AG09309 (cell line): ENCODE data around the gene RASSF6.
"Not testable (repeated sequence)": the region's sequence is repeated elsewhere in the genome, so short reads cannot be mapped to it uniquely, and the experiment has no call there.

Source experiments
- DNase-seq: peaks from one replicate; pipeline ENCODE4 v3.0.0-alpha.2; 2010; ENCODE audit warnings: low read depth
- H3K4me3 ChIP-seq: 2 replicates; pipeline ENCODE4 v1.5.1; 2011; ENCODE audit warnings: mild to moderate bottlenecking, low read depth, low read length, moderate library complexity; ENCODE audit not compliant: control insufficient read depth
- TF ChIP-seq, protein P1 (sequence below): IDR thresholded peaks from 2 replicates; pipeline ENCODE4 v1.5.1; 2011; ENCODE audit warnings: mild to moderate bottlenecking, low read depth, low read length, inconsistent platforms; ENCODE audit not compliant: insufficient read depth, control insufficient read depth; ENCODE audit errors: missing control alignments

RASSF6 gene, protein sequence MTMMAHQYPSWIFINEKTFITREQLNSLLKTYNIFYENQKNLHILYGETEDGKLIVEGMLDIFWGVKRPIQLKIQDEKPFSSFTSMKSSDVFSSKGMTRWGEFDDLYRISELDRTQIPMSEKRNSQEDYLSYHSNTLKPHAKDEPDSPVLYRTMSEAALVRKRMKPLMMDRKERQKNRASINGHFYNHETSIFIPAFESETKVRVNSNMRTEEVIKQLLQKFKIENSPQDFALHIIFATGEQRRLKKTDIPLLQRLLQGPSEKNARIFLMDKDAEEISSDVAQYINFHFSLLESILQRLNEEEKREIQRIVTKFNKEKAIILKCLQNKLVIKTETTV

DNA sequence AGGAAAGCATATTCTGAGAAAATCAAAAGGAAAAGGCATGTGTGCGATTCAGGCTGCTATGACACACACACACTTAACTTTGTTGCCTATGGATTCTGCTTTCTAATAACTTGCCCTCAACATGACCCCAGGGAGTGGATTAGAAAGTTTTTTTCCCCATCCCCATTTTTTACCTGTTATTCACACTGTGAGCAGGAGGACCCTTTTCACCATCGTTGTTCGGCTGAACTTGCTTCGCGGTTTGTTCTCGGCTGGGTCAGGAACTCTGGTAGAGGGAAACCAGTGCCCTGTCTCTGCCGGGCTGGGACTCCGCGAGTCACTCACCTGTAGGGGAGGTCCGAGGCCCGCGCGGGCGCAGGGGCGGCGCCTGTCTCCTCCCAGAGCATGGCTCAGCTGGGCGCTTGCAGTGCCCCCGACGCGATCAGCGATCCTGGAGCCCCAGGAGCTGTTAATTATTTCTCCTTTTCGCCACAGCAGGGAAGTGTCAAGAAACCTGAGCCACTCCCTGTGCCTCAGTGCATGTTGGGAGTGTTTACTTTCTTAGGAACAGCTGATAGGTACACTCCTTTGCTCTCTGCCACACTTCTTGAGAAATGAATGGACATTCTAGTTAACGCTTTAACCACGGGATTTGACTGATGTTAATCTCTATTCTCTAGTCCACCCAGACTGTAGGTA, at the start of gene RASSF6:
Gene RASSF6, minus strand, starts transcription at position 322 of the 678 bp plus-strand sequence. CDS start 8,641 bp downstream, outside the sequence.
- no peak for DNase-seq
- H3K4me3 ChIP-seq = no peak within 1 kb of the TSS
- TF ChIP-seq, protein P1, sequence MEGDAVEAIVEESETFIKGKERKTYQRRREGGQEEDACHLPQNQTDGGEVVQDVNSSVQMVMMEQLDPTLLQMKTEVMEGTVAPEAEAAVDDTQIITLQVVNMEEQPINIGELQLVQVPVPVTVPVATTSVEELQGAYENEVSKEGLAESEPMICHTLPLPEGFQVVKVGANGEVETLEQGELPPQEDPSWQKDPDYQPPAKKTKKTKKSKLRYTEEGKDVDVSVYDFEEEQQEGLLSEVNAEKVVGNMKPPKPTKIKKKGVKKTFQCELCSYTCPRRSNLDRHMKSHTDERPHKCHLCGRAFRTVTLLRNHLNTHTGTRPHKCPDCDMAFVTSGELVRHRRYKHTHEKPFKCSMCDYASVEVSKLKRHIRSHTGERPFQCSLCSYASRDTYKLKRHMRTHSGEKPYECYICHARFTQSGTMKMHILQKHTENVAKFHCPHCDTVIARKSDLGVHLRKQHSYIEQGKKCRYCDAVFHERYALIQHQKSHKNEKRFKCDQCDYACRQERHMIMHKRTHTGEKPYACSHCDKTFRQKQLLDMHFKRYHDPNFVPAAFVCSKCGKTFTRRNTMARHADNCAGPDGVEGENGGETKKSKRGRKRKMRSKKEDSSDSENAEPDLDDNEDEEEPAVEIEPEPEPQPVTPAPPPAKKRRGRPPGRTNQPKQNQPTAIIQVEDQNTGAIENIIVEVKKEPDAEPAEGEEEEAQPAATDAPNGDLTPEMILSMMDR = no peak

DNA sequence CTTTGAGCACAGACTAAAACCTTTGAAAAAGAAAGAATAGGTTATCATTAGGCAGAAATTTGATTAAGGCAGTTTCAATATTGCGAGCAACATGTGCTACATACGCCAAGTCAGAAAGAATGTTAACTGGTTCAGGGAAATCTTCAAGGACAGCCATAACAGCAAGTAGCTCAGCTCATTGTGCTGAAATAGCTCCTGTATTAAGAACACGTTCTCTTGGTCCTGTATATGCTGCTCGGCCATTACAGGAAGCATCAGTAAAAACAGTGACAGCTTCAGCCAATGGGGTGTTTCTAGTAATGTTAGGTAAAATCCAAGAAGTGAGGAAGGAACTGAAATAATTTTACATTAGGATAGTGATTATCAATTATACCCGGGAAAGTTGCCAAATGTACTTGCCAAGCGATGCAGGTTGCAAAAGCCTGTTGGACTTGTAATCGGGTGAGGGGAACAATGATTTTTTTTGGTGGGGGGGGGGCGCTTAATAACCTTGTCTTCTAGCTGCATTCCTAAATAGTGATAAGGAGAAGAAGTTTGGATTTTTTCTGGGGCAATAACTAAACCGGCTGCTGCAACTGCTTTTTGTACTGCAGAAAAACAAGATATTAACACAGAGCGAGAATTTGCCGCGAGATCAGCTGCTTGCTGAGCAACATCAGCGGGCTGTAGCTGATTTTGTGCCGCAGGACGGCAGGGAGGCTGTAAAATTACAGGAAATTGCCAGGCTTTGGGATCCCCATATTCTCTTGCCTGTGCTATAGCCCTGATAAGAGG, 49.4 kb upstream of the RASSF6 start:
- DNase-seq = no peak
- H3K4me3 ChIP-seq = no peak overlapping the region
- TF ChIP-seq, protein P1 = no peak

- TF ChIP-seq, protein P1 = no peak
- no peak for DNase-seq
- no peak overlapping the region for H3K4me3 ChIP-seq
Measured at GRCh38 chr4:73668782-73669201, 48.6 kb upstream of the RASSF6 start.

DNA sequence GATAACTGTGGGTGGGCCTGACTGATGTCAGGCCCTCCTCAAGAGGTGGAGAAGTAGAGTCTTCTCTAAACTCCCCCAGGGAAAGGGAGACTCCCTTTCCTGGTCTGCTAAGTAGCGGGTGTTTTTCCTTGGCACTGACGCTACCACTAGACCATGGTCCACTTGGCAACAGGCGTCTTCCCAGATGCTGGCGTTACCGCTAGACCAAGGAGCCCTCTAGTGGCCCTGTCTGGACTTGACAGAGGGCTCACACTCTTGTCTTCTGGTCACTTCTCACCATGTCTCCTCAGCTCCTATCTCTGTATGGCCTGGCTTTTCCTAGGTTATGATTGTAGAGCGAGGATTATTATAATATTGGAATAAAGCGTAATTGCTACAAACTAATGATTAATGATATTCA, 45.7 kb upstream of the RASSF6 start:
- not testable (repeated sequence) for DNase-seq, H3K4me3 ChIP-seq

DNA sequence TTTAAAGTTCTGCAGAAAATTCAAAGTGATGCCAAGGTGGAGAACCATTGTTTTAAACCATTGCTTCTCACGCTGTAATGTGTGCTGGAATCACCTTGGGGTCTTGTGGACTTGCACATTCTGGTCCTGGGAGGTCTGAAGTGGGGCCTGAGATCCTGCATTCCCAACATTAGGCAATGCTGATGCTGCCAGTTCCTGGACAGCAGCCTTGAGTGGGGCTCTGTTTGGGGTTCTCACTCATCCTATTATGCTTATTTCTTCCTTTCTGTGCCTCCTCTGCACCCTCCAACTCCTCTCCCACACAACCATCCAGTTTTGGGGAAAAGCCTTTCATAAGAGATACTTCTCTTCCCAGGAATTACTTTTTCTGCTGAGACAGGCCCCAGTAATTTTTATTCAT, 44.2 kb upstream of the RASSF6 start:
- no peak overlapping the region for H3K4me3 ChIP-seq
- no peak for DNase-seq
- TF ChIP-seq, protein P1 = no peak

DNA sequence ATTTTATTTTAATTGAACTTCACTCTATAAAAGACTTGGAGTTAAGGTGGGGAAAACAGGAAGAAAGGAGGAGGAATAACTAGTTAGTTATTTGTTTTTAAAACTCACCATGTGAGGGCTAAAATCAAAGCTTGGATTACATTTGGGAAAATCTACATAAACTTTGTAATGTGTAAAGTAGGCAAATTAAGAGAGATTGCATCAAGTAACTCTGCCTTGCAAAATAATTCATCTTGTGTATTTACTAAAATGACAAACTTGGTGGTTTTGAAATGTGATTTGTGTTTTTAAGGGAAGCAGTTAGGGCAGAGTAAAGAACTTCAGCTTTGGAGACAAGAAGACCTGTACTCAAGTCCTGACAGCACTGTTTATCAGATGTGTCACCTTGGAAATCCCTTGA, 43.3 kb upstream of the RASSF6 start:
- TF ChIP-seq, protein P1 = no peak

More for the DNA sequence above, 43.3 kb upstream of the RASSF6 start:
- no peak for DNase-seq
- no peak overlapping the region for H3K4me3 ChIP-seq
